Neural cell (in vitro differentiated cells): ENCODE results near the gene LRP2.

Source experiments
- EZH2 ChIP-seq: fragments of 200-600, 300-800 bp; shearing (Covaris generic), sonication (generic); IDR thresholded peaks from 2 replicates; pipeline ENCODE4 v1.6.1; 2014; ENCODE audit warnings: antibody characterized with exemption, low read length, borderline replicate concordance, mild to moderate bottlenecking; ENCODE audit not compliant: insufficient read depth, poor library complexity, severe bottlenecking
- MXI1 ChIP-seq: fragments of 450-650 bp; conservative IDR thresholded peaks from 2 replicates; pipeline ENCODE4 v1.6.1; 2014; ENCODE audit warnings: antibody characterized with exemption, mild to moderate bottlenecking; ENCODE audit not compliant: poor library complexity, severe bottlenecking
- RAD21 ChIP-seq: fragments of 450-650 bp; conservative IDR thresholded peaks from 2 replicates; pipeline ENCODE4 v1.6.1; 2014; ENCODE audit warnings: antibody characterized with exemption, mild to moderate bottlenecking, moderate library complexity
- TAF1 ChIP-seq: IDR thresholded peaks from 2 replicates; pipeline ENCODE4 v1.6.1; 2012; ENCODE audit warnings: low read depth
- TF ChIP-seq, protein P1 (sequence below): fragments of 450-650 bp; IDR thresholded peaks from 2 replicates; pipeline ENCODE4 v1.5.1; 2014; ENCODE audit warnings: antibody characterized with exemption, mild to moderate bottlenecking, moderate library complexity; ENCODE audit not compliant: poor library complexity, severe bottlenecking
- TF ChIP-seq, protein P2 (sequence below): IDR thresholded peaks from 2 replicates; pipeline ENCODE4 v1.6.1; 2012; ENCODE audit warnings: borderline replicate concordance

DNA sequence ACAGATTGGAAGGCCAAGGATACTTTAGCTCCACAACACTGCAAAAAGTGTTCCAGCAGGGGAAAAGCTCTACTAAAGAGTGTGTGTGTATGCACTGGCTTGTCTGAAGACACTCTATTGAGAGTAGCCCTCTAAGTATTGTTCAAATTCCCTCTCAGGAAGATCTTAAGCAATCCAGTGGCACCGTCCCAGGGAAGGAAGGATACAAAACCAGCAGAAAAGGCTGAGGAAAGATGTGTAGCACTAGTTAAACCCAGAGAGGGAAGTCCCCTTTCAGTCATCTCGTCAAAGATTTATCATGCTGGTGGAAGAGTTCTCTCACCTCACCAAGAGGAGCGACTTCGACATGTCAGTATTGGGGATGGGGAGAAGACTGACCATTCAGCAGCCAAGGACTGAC, 242.5 kb downstream of the LRP2 start:
- TF ChIP-seq, protein P1, sequence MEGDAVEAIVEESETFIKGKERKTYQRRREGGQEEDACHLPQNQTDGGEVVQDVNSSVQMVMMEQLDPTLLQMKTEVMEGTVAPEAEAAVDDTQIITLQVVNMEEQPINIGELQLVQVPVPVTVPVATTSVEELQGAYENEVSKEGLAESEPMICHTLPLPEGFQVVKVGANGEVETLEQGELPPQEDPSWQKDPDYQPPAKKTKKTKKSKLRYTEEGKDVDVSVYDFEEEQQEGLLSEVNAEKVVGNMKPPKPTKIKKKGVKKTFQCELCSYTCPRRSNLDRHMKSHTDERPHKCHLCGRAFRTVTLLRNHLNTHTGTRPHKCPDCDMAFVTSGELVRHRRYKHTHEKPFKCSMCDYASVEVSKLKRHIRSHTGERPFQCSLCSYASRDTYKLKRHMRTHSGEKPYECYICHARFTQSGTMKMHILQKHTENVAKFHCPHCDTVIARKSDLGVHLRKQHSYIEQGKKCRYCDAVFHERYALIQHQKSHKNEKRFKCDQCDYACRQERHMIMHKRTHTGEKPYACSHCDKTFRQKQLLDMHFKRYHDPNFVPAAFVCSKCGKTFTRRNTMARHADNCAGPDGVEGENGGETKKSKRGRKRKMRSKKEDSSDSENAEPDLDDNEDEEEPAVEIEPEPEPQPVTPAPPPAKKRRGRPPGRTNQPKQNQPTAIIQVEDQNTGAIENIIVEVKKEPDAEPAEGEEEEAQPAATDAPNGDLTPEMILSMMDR: no peak
- TF ChIP-seq EZH2 (no peak), RAD21 (no peak), MXI1 (no peak), TAF1 (no peak)
- TF ChIP-seq, protein P2, sequence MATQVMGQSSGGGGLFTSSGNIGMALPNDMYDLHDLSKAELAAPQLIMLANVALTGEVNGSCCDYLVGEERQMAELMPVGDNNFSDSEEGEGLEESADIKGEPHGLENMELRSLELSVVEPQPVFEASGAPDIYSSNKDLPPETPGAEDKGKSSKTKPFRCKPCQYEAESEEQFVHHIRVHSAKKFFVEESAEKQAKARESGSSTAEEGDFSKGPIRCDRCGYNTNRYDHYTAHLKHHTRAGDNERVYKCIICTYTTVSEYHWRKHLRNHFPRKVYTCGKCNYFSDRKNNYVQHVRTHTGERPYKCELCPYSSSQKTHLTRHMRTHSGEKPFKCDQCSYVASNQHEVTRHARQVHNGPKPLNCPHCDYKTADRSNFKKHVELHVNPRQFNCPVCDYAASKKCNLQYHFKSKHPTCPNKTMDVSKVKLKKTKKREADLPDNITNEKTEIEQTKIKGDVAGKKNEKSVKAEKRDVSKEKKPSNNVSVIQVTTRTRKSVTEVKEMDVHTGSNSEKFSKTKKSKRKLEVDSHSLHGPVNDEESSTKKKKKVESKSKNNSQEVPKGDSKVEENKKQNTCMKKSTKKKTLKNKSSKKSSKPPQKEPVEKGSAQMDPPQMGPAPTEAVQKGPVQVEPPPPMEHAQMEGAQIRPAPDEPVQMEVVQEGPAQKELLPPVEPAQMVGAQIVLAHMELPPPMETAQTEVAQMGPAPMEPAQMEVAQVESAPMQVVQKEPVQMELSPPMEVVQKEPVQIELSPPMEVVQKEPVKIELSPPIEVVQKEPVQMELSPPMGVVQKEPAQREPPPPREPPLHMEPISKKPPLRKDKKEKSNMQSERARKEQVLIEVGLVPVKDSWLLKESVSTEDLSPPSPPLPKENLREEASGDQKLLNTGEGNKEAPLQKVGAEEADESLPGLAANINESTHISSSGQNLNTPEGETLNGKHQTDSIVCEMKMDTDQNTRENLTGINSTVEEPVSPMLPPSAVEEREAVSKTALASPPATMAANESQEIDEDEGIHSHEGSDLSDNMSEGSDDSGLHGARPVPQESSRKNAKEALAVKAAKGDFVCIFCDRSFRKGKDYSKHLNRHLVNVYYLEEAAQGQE: no peak
